GM12878 (cell line): ENCODE results near the gene MRPS27.
A peak's percentile ranks its signal among the peaks of the same experiment; 100 is the strongest.

Experiments used
- EED ChIP-seq: sonication (generic); IDR thresholded peaks from 2 replicates; pipeline ENCODE4 v1.6.1; 2016; ENCODE audit warnings: antibody characterized with exemption, low read depth
- EZH2 ChIP-seq: IDR thresholded peaks from 2 replicates; pipeline ENCODE4 v1.6.1; 2012; ENCODE audit warnings: low read depth, mild to moderate bottlenecking, control low read depth, inconsistent platforms, low read length, borderline replicate concordance; ENCODE audit not compliant: control insufficient read depth
- FOXM1 ChIP-seq: IDR thresholded peaks from 2 replicates; pipeline ENCODE4 v1.6.1; 2012; ENCODE audit warnings: low read depth, mild to moderate bottlenecking, inconsistent platforms, low read length, moderate library complexity
- TF ChIP-seq, protein P1 (sequence below): fragments of 450-650 bp; formaldehyde crosslinking; IDR thresholded peaks from 2 replicates; pipeline ENCODE4 v1.4.0; 2022; ENCODE audit warnings: mild to moderate bottlenecking, moderate library complexity
- TF ChIP-seq, protein P2 (sequence below), 3 experiments: IDR thresholded peaks in 2 of 3; conservative IDR thresholded peaks in 1 of 3; 2 replicates each; pipeline ENCODE4 v1.5.1; 2011; ENCODE audit warnings: low read depth in 3 of 3, low read length in 3 of 3, mild to moderate bottlenecking in 3 of 3, control low read depth in 2 of 3, moderate library complexity in 2 of 3, inconsistent platforms in 1 of 3, mixed read lengths in 1 of 3; ENCODE audit not compliant: control insufficient read depth in 2 of 3, insufficient read depth in 1 of 3; ENCODE audit errors: extremely low read depth in 1 of 3
- TF ChIP-seq, protein P3 (sequence below): IDR thresholded peaks from 2 replicates; pipeline ENCODE4 v1.6.1; 2011; ENCODE audit warnings: mild to moderate bottlenecking, low read depth, low read length, moderate library complexity; ENCODE audit not compliant: insufficient replicate concordance

DNA sequence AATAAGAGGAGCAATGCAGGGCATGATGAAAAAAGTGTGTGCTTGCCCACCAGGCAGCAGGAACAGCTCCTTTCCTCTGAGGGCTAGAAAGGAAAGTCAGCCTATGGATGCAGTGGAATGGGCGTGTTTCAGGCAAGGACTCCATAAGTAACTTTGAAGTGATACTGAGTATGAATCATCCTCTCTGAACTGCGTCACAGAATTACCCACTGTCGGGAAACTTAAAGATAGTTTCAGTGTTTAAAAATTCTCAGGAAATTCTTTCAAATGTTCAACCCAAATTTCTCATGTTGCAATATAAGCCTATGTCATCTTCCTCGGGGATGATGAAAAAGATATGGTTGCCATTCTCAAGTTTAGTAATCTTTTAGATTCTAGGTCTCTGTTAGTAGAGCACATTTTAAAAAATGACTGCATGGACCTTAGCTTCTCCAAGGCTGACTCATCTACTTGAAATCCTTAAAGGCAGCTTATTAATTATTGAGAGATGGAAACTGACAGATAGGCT lies 27.8 kb upstream of the MRPS27 start:
- TF ChIP-seq, protein P1, sequence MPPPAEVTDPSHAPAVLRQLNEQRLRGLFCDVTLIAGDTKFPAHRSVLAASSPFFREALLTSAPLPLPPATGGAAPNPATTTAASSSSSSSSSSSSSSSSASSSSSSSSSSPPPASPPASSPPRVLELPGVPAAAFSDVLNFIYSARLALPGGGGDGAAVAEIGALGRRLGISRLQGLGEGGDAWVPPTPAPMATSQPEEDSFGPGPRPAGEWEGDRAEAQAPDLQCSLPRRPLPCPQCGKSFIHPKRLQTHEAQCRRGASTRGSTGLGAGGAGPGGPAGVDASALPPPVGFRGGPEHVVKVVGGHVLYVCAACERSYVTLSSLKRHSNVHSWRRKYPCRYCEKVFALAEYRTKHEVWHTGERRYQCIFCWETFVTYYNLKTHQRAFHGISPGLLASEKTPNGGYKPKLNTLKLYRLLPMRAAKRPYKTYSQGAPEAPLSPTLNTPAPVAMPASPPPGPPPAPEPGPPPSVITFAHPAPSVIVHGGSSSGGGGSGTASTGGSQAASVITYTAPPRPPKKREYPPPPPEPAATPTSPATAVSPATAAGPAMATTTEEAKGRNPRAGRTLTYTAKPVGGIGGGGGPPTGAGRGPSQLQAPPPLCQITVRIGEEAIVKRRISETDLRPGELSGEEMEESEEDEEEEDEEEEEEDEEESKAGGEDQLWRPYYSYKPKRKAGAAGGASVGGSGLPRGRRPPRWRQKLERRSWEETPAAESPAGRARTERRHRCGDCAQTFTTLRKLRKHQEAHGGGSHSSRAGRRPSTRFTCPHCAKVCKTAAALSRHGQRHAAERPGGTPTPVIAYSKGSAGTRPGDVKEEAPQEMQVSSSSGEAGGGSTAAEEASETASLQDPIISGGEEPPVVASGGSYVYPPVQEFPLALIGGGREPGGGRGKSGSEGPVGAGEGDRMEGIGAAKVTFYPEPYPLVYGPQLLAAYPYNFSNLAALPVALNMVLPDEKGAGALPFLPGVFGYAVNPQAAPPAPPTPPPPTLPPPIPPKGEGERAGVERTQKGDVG (CRISPR knock-in tag): no peak
- TF ChIP-seq EZH2 (no peak), EED (peak; percentile 64), FOXM1 (no peak)
- TF ChIP-seq, protein P2, sequence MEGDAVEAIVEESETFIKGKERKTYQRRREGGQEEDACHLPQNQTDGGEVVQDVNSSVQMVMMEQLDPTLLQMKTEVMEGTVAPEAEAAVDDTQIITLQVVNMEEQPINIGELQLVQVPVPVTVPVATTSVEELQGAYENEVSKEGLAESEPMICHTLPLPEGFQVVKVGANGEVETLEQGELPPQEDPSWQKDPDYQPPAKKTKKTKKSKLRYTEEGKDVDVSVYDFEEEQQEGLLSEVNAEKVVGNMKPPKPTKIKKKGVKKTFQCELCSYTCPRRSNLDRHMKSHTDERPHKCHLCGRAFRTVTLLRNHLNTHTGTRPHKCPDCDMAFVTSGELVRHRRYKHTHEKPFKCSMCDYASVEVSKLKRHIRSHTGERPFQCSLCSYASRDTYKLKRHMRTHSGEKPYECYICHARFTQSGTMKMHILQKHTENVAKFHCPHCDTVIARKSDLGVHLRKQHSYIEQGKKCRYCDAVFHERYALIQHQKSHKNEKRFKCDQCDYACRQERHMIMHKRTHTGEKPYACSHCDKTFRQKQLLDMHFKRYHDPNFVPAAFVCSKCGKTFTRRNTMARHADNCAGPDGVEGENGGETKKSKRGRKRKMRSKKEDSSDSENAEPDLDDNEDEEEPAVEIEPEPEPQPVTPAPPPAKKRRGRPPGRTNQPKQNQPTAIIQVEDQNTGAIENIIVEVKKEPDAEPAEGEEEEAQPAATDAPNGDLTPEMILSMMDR (IDR thresholded peaks at IDR 0.05 in 2 of 3, conservative IDR thresholded peaks at IDR 0.05 in 1 of 3; ENCODE audit: control insufficient read depth in 2 of 3, extremely low read depth in 1 of 3, insufficient read depth in 1 of 3, low read depth in 3 of 3, low read length in 3 of 3): no peak
- TF ChIP-seq, protein P3, sequence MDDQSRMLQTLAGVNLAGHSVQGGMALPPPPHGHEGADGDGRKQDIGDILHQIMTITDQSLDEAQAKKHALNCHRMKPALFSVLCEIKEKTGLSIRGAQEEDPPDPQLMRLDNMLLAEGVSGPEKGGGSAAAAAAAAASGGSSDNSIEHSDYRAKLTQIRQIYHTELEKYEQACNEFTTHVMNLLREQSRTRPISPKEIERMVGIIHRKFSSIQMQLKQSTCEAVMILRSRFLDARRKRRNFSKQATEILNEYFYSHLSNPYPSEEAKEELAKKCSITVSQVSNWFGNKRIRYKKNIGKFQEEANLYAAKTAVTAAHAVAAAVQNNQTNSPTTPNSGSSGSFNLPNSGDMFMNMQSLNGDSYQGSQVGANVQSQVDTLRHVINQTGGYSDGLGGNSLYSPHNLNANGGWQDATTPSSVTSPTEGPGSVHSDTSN: no peak
